Epithelial cell of esophagus (primary cell): ENCODE data around the gene BORCS8.

Source experiments
- DNase-seq: peaks from one replicate; pipeline ENCODE4 v3.0.0; 2010; ENCODE audit warnings: low read depth
- H3K4me3 ChIP-seq: 2 replicates; pipeline ENCODE4 v1.5.1; 2011; ENCODE audit warnings: mild to moderate bottlenecking, low read length, control low read depth
- CTCF ChIP-seq: IDR thresholded peaks from 2 replicates; pipeline ENCODE4 v1.5.1; 2011; ENCODE audit warnings: low read depth, mild to moderate bottlenecking, low read length, control low read depth, inconsistent platforms; ENCODE audit not compliant: insufficient read depth; ENCODE audit errors: missing control alignments

The BORCS8 gene

GRCh38 chr19:19206938-19207337 is 15.0 kb upstream of the BORCS8 start:
- no peak for TF ChIP-seq CTCF
- H3K4me3 ChIP-seq: no peak overlapping the region
- no peak for DNase-seq

GRCh38 chr19:19205416-19206410 is 13.8 kb upstream of the BORCS8 start:
- DNase-seq: no peak
- no peak overlapping the region for H3K4me3 ChIP-seq
- no peak for TF ChIP-seq CTCF

- no peak overlapping the region for H3K4me3 ChIP-seq
- no peak for TF ChIP-seq CTCF
- no peak for DNase-seq
Observed at GRCh38 chr19:19204181-19204580, 12.2 kb upstream of the BORCS8 start.

- no peak for TF ChIP-seq CTCF
- DNase-seq: peak; percentile 94
- H3K4me3 ChIP-seq: peak within 1 kb of the TSS; percentile 80
Observed at GRCh38 chr19:19203012-19203856, 11.3 kb upstream of the BORCS8 start, which contains the start of gene NR2C2AP. NR2C2AP (minus strand) TSS chr19:19203414; CDS start chr19:19203060, 354 bp downstream.

GRCh38 chr19:19202707-19203011 is 10.7 kb upstream of the BORCS8 start:
- TF ChIP-seq CTCF: no peak
- DNase-seq: peak; percentile 18
- peak overlapping the region; percentile 80 for H3K4me3 ChIP-seq

GRCh38 chr19:19201697-19202630 is 10.0 kb upstream of the BORCS8 start:
- DNase-seq: no peak
- H3K4me3 ChIP-seq: peak overlapping the region; percentile 80
- no peak for TF ChIP-seq CTCF
